HG02759 (cell line): ENCODE measurements around the gene CDK12.

Experiments
- ATAC-seq: cut with Tn5 transposase; IDR thresholded peaks from one replicate; pipeline ENCODE4 v1.9.1; 2021; ENCODE audit warnings: mild to moderate bottlenecking, moderate library complexity; ENCODE audit not compliant: unreplicated experiment

The CDK12 gene

GRCh38 chr17:39581071-39581758 is 119.9 kb downstream of the CDK12 start:
- ATAC-seq: no peak

- no peak for ATAC-seq
Measured at GRCh38 chr17:39581759-39582085, 120.4 kb downstream of the CDK12 start.

- ATAC-seq: no peak
Measured at GRCh38 chr17:39582658-39583057, 121.4 kb downstream of the CDK12 start.
